HL-60/S4 (cell line): ENCODE results near the gene ALOX5AP.

ENCODE experiments used
- in situ Hi-C: fragments of 300-500 bp; cut with MboI; formaldehyde crosslinking; loops from 2 replicates; pipeline ENCODE4 v1.14.3; 2022; ENCODE audit warnings: low sequenced_read_pairs

Gene ALOX5AP

GRCh38 chr13:30755678-30756077, 20.3 kb downstream of the ALOX5AP start:
- in situ Hi-C loops, result no loop called here

- in situ Hi-C loops, result no loop called here
Observed at GRCh38 chr13:30757026-30757742, 21.8 kb downstream of the ALOX5AP start.

- in situ Hi-C loops, result no loop called here
Observed at GRCh38 chr13:30759748-30760147, 24.4 kb downstream of the ALOX5AP start.

- in situ Hi-C loops, result no loop called here
Observed at GRCh38 chr13:30762643-30763042, 27.3 kb downstream of the ALOX5AP start.

- in situ Hi-C loops, result no loop called here
Observed at GRCh38 chr13:30763786-30764413, 28.6 kb downstream of the ALOX5AP start.

GRCh38 chr13:30766231-30766630, 30.9 kb downstream of the ALOX5AP start:
- in situ Hi-C loops, result no loop called here

- in situ Hi-C loops, result no loop called here
Observed at GRCh38 chr13:30770929-30771328, 35.6 kb downstream of the ALOX5AP start.

GRCh38 chr13:30773561-30773960, 38.2 kb downstream of the ALOX5AP start:
- in situ Hi-C loops, result no loop called here

- in situ Hi-C loops, result no loop called here
Observed at GRCh38 chr13:30774214-30774730, 38.9 kb downstream of the ALOX5AP start.

GRCh38 chr13:30776661-30777060, 41.3 kb downstream of the ALOX5AP start:
- in situ Hi-C loops, result no loop called here

GRCh38 chr13:30779016-30779415, 43.7 kb downstream of the ALOX5AP start:
- in situ Hi-C loops, result no loop called here

- in situ Hi-C loops, result no loop called here
Observed at GRCh38 chr13:30779608-30780007, 44.3 kb downstream of the ALOX5AP start.

- in situ Hi-C loops, result no loop called here
Observed at GRCh38 chr13:30780338-30780981, 45.1 kb downstream of the ALOX5AP start.

- in situ Hi-C loops, result no loop called here
Observed at GRCh38 chr13:30785191-30785850, 50.0 kb downstream of the ALOX5AP start.

GRCh38 chr13:30786648-30787047, 51.3 kb downstream of the ALOX5AP start:
- in situ Hi-C loops, result no loop called here

GRCh38 chr13:30787738-30788525, 52.6 kb downstream of the ALOX5AP start:
- in situ Hi-C loops, result no loop called here

- in situ Hi-C loops, result no loop called here
Observed at GRCh38 chr13:30789166-30789862, 54.0 kb downstream of the ALOX5AP start.

- in situ Hi-C loops, result loop anchor here (10.0 kb wide), 1 partner anchor 106 kb away; no protein-coding TSS in a partner anchor
Observed at GRCh38 chr13:30790592-30790991, 55.2 kb downstream of the ALOX5AP start.

- in situ Hi-C loops, result loop anchor here (10.0 kb wide), 1 partner anchor 107 kb away; no protein-coding TSS in a partner anchor
Observed at GRCh38 chr13:30791354-30792001, 56.1 kb downstream of the ALOX5AP start.
